ENCODE results near the gene OGDH. TPM values are rescaled to one million over a fixed set of nuclear protein-coding genes. Genes with fewer than 3 reads are reported as not detected.

OGDH gene
- total RNA-seq, 2 donors from 2014 or later, result 36.1 to 46.1 TPM

DNA sequence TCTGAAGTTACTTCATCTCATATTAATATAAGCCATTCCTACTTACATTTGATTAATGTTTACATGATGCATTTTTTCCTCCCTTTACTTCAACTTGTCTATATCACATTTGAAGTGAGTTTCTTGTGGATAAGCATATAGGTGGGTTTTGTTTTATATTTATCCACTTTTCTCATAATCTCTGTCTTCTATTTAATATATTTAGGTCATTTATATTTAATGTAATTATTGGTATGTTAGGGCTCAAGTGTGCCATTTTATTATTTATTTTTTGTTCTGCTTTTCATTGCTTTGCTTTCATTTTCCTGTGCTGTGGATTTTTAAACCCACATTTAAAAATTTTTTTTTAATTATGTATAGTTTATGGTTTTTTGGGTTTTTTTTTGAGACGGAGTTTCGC lies 54.8 kb downstream of the OGDH start:
- DNase-seq, result no peak
- WGBS, 2 donors, result 93 to 94% methylated on average over 2 of the region's 2 CpGs

DNA sequence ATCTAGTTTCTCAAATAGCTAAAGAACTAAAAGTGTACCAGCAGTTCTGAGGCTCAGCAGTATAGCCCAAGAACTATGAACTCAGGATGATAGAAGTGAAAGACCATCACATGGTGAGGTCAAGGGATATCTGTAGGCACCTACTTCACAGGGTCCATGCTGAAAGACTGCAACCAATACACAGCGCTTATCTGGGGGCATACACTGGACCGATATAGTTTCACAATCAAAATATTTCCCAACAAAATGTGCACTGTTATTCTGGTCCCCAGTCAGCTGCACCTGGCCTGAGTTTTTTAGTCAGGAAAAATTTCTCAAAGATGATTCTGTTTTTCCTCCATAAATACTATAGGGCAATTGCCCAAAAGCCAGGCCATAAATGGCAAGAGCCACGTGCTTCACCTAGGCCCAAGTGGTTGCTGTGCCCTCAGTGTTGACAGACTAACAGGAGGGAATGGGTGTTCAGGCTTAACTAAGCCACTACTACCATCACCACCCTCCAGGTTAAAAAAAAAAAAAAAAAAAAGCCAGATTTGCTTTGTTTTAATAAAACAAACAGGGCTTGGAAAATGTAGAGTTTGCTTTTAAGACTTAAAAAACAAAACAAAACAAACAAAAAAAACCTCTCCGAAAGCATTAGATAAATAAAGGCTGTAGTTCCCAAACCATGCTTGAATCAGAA lies 58.5 kb downstream of the OGDH start:
- DNase-seq (no peak), ATAC-seq (no peak)
- TF ChIP-seq POLR2A (IDR thresholded peaks at IDR 0.05), result no peak
- TF ChIP-seq, protein P1, sequence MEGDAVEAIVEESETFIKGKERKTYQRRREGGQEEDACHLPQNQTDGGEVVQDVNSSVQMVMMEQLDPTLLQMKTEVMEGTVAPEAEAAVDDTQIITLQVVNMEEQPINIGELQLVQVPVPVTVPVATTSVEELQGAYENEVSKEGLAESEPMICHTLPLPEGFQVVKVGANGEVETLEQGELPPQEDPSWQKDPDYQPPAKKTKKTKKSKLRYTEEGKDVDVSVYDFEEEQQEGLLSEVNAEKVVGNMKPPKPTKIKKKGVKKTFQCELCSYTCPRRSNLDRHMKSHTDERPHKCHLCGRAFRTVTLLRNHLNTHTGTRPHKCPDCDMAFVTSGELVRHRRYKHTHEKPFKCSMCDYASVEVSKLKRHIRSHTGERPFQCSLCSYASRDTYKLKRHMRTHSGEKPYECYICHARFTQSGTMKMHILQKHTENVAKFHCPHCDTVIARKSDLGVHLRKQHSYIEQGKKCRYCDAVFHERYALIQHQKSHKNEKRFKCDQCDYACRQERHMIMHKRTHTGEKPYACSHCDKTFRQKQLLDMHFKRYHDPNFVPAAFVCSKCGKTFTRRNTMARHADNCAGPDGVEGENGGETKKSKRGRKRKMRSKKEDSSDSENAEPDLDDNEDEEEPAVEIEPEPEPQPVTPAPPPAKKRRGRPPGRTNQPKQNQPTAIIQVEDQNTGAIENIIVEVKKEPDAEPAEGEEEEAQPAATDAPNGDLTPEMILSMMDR (IDR thresholded peaks at IDR 0.05), result no peak
- no peak overlapping the region for H3K27ac ChIP-seq
- intact Hi-C loops (cut with DNase I), result no loop called here
- no peaks in the 10 kb centered on the region for H3K4me1 ChIP-seq
- H3K36me3 ChIP-seq (replicated peaks in 1 of 2; ENCODE audit: insufficient read depth in 1 of 2, low read depth in 2 of 2), result peaks cover 0 to 8% of the 10 kb centered on the region in 2 donors
- H3K4me3 ChIP-seq, result no peak overlapping the region
- no peaks in the 10 kb centered on the region for H3K9me3 ChIP-seq
- H3K27me3 ChIP-seq, result no peaks in the 10 kb centered on the region
- WGBS, 2 donors, result 84 to 88% methylated on average over 4 of the region's 4 CpGs

More for the DNA sequence above, 54.8 kb downstream of the OGDH start:
- Histone ChIP-seq H3K36me3 (replicated peaks in 1 of 2; ENCODE audit: insufficient read depth in 1 of 2, low read depth in 2 of 2) (peaks cover 0 to 5% of the 10 kb centered on the region in 2 donors), H3K4me3 (no peak overlapping the region), H3K27ac (no peak overlapping the region), H3K27me3 (no peaks in the 10 kb centered on the region), H3K9me3 (no peaks in the 10 kb centered on the region), H3K4me1 (no peaks in the 10 kb centered on the region)
- no peak for ATAC-seq
- intact Hi-C loops (cut with DNase I), result no loop called here
- TF ChIP-seq, protein P1 (IDR thresholded peaks at IDR 0.05), result no peak
- no peak for TF ChIP-seq POLR2A (IDR thresholded peaks at IDR 0.05)

DNA sequence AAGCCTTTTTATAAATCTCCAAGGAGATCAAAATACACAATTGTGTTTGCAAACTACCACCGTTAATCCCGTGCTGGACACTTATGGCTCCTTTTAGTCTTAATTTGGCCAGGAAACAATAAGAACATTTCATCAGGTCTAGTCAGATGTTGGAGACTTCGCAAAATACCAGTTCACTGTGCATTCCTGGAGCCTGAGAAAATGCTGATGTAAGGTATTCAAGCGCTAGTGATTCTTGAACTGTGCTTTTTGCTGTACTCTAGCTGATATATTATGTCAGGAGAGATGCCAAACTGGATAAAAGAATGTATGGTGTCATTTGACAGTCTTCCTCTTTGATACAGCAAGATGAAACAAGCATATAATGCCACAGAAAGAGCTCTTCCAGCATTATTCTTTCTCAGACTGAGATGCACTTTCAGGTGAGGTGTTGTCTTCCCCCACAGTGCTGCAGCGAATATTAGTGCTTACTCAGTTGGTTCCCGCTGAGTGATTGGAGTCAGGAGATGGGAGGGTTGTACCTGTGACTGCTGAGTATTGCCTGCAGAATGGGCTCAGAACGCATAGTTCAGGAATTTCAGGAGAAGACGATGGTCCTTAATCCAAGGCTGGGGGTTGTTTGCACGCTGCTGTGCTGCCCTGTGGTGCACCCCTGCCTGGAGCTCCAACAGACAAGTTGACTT lies 59.2 kb downstream of the OGDH start:
- intact Hi-C loops (cut with DNase I), result no loop called here
- no peak for ATAC-seq
- Histone ChIP-seq H3K36me3 (replicated peaks in 1 of 2; ENCODE audit: insufficient read depth in 1 of 2, low read depth in 2 of 2) (peaks cover 0 to 6% of the 10 kb centered on the region in 2 donors), H3K4me3 (no peak overlapping the region), H3K27me3 (no peaks in the 10 kb centered on the region), H3K9me3 (no peaks in the 10 kb centered on the region), H3K4me1 (no peaks in the 10 kb centered on the region), H3K27ac (no peak overlapping the region)
- DNase-seq, result no peak
- WGBS, 2 donors, result 77 to 81% methylated on average over 9 of the region's 9 CpGs
- TF ChIP-seq POLR2A (IDR thresholded peaks at IDR 0.05), result no peak

DNA sequence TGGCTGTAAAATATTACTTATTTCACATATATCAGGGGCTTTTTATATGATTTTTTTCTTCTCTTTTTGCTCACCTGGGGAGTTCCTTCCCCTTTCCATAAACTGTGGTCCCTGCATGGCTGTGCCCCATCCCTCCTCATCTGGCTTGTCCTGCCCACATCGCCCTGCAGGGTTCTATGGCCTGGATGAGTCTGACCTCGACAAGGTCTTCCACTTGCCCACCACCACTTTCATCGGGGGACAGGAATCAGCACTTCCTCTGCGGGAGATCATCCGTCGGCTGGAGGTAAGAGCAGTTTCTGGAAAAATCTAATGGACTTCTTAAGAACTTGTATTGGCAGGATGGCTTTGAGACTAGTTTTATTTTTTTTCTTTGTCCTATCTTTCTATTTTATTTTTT lies 60.1 kb downstream of the OGDH start:
- Histone ChIP-seq H3K27me3 (no peaks in the 10 kb centered on the region), H3K36me3 (replicated peaks in 1 of 2; ENCODE audit: insufficient read depth in 1 of 2, low read depth in 2 of 2) (peaks cover 0 to 5% of the 10 kb centered on the region in 2 donors), H3K4me3 (no peak overlapping the region), H3K27ac (no peak overlapping the region), H3K9me3 (no peaks in the 10 kb centered on the region), H3K4me1 (no peaks in the 10 kb centered on the region)
- no peak for TF ChIP-seq POLR2A (IDR thresholded peaks at IDR 0.05)
- TF ChIP-seq, protein P1 (IDR thresholded peaks at IDR 0.05), result no peak
- DNase-seq, result no peak
- intact Hi-C loops (cut with DNase I), result no loop called here
- WGBS, 2 donors, result 84 to 96% methylated on average over 6 of the region's 6 CpGs
- ATAC-seq, result no peak

DNA sequence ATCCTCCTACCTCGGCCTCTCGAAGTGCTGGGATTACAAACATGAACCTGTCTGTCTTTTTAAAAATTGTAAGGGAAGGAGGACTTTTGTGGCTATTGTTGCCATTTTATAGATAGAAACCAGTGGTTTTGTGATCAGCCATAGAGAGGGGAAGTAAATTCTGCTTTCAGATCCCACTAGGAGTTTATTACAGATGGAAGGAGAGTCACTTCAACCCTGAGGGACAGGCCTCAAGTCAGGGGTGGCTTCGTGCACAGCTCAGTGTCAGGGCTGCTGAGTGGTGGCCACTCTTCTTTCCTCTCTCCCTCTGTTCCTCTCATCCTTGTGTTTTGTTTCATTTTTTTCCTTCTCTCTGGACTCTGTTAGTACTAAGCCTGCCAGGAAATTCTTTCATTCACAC lies 60.8 kb downstream of the OGDH start:
- no peaks in the 10 kb centered on the region for H3K4me1 ChIP-seq
- intact Hi-C loops (cut with DNase I), result no loop called here
- no peaks in the 10 kb centered on the region for H3K9me3 ChIP-seq
- TF ChIP-seq POLR2A (IDR thresholded peaks at IDR 0.05), result no peak
- TF ChIP-seq, protein P1 (IDR thresholded peaks at IDR 0.05), result no peak
- H3K36me3 ChIP-seq (replicated peaks in 1 of 2; ENCODE audit: insufficient read depth in 1 of 2, low read depth in 2 of 2), result peaks cover 0 to 5% of the 10 kb centered on the region in 2 donors
- no peaks in the 10 kb centered on the region for H3K27me3 ChIP-seq
- WGBS, 2 donors, result 87 to 98% methylated on average over 3 of the region's 3 CpGs
- H3K4me3 ChIP-seq, result no peak overlapping the region
- DNase-seq, result no peak
- no peak for ATAC-seq
- no peak overlapping the region for H3K27ac ChIP-seq
